AG20443 (cell line): ENCODE data around the gene MAP2K5.

Experiments used
- DNase-seq: peaks from one replicate; pipeline ENCODE4 v3.0.0; 2012; ENCODE audit warnings: low spot score, mixed read lengths

The MAP2K5 gene

DNA sequence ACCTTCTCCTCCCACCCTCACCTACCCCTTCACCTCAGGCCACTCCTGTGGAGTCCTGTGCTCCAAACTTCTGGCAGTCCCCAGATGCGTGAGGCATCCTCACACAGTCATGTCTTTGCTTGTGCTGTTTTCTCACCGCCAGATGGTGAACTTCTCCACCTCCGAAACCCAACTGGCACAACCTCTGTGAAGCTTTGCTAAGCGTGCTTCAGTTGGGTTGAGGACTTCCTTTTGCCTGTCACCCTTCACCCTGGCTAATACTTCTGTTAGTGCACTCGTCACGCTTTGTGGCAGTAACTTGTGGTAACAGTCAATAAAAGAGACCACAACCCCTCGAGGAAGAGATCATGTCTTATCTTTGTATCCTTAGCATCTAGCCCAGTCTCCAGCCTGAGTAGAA lies 240.8 kb downstream of the MAP2K5 start:
- no peak for DNase-seq

DNA sequence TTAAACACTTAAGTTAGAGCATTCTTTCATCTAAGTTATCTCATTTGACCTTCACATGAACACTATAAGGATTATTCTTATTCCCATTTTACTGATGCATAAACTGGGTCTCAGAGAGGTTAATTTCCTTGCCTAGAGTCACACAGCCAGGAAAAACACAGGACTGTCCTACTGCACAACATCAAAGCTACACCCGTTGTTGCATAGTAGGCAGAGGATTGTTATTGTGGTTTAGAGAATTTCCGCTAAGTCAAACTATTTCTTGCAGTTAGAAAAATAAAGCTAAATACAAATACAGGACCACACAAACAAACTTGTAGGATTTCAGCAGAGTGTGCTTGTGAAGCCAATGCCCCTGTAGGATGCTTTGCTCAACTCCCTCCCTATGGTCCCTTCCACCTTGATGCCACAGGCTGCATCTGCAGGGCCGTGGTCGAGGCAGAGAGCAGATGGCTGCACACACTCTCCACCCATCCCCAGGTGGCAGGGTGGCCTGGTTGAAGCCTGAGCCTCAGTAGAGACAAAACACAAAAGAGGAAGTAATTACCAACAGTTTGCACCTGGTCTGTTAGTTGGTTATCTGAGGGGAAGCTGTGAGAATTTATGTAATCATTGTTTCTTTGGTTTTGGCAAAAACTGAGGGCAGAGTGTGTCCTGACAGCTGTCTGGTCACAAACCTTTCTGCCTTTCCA lies 241.7 kb downstream of the MAP2K5 start:
- no peak for DNase-seq

DNA sequence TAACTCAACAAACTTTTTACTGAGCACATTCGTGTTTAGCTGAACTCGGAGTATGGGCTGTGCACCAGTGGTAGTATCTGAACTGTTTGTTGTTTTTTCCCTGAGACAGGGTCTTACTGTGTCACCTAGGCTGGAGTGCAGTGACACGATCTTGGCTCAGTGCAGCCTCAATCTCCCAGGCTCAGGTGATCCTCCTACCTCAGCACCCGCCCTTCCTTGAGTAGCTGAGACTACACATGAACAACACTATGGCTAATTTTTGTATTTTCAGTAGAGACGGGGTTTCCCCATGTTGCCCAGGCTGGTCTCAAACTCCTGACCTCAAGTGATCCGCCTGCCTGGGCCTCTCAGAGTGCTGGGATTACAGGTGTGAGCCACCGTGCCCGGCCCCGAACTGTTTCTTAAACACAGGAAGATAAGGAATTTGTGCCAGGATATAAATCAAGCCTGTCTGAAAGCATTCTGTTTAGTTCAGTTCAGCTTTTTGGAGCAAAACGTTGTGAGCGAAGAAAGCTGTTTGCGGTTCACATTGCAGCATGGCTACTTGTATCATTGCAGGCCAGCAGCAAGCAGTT lies 242.4 kb downstream of the MAP2K5 start:
- no peak for DNase-seq

DNA sequence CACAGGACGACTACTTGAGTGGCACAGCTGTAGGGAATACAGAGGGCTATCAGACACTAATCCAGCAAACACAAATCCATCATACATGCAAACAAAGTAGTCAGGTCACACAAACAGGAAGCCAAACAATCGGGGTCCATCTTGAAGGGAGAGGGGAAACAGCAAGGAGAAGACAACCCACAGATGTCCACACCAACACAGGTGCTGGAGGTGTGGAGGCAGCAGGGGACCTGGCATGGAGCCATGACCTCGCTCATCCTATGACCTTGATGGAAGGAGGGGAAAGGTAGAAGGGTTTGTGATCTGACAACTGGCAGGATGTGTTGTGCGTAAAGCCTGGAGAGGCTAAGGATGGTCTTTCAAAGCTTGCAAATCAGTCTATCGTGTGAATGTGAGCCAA lies 242.9 kb downstream of the MAP2K5 start:
- no peak for DNase-seq

DNA sequence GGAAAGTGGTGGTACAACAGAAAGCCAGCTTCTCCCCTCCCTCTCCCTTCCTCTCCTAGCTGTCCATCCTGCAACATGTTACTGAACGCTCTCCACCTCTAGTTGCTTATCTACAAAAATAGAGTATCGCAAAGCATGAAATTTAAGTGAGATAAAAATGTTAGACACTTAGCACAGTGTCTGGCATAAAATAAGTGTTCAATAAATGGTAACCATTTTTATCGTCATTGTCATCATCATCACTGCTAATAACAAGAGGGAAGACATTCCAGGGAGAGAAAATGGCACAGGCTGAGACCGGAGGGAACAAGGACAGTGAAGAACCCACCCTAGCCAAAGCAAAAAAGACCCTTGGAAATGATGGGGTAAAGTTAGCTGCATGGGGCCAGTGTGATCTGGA lies 244.1 kb downstream of the MAP2K5 start:
- DNase-seq: no peak

DNA sequence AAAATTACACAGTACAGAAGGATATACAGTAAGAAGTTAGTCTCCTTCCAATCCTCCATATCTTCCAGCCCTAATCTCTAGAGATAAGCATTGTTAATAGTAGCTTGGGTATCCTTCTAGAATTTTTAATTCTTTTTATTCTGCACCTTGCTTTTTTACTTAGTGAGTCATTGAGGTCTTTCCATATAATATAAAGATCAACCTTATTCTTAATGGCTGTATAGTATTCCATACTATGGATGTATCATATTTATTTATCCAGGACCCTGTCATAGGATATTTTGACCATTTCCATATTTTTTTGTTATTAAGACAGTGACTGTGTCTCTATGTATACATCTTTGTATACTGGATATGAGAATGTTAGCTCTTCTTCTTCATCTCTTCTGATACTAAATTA lies 246.5 kb downstream of the MAP2K5 start:
- DNase-seq: no peak

DNA sequence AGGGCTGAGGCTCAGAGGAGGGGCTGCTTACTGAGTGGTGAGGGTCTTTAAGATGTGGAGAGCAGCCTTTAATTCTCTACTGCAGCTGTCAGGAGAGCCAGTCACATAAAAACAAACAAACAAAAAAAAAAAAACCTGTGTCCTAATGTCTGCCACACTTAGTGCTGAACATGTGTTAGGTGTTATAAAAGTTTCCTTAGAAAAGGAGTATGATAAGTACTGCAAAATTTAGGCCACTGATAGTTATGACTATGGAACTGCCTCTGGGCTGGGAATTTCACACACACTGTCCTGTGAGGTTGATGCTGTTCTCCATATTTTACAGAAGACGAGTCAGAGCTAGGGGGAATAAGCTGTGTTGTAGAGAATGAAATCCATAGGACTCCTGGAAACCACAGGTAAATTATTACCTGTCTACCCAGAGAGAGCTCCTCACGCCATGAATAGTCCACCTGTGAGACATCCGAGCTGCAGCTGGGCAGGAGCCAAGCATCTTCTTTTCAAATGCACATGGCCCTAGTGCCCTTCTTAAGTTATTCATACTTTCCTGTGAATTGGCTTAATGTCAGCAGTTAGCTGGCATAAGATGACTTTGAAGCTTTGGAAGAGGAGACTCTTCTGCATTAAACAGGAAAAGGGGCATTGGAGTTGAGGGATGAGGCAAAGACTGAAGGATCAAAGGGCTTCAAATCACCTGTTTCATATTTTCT lies 248.3 kb downstream of the MAP2K5 start:
- no peak for DNase-seq

DNA sequence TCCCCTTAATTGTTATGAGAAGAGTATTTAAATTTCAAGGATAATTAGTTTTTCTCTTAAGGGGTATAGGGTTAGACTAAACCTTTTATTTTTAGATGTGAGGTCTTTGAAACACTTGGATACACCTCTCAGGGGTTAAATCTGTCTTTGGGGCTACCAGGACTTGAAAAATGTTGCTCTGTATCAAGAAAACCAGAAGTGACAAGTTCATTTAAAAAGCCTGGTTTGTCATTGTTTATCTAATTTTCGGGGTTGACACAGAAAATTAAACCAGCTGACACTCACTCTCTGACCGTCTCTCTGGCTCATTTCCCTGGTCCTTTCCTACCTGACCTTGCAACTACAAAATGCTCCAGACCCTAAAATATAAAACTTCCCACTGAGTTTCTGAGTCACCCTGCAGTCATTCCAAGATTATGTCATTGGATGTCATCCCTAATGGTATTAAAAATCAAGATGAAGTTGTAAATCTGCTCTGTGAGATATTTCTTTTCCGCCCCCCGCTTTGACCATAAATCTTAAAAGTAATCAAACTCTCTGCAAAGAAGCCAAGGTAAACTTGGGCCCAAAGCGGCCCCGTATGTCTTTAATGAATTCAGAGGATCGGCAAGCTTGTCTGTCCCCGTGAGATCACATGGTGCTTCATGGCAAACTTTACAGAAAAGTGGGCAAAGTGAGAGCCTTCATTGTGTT lies 249.9 kb downstream of the MAP2K5 start:
- DNase-seq: no peak

DNA sequence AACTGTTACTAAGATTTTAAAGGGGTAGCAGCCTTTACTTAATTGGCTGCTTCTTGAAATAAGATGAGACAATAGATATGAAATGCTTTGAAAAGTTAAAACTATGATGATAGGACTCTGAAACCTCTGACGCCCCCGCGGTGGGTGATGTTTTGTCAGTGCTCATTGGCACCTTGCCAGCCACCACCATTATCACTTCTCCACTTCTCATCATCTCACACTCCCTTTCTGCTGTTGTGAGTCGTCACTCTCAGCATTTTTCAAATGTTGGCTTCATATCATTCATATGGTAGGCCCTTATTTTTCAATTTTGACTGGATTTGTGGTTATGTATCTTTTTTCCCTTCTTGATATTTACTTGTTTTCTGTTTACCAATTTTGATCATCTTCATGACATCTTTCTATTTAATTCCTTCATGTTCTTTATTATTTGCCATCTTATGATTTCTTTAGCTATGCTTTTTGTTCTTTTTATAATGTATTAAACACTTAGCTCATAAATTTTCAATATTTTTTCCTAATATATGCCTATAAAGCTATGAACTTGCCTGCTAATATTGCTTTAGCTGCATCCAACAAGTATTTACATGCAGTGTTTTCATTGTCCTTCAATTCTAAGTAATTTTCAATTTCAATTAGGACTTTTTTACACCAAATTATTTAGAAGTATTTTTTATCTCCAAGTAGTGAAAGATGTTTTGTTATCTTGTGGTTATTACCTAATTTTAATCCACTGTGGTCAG lies 252.5 kb downstream of the MAP2K5 start:
- DNase-seq: no peak

DNA sequence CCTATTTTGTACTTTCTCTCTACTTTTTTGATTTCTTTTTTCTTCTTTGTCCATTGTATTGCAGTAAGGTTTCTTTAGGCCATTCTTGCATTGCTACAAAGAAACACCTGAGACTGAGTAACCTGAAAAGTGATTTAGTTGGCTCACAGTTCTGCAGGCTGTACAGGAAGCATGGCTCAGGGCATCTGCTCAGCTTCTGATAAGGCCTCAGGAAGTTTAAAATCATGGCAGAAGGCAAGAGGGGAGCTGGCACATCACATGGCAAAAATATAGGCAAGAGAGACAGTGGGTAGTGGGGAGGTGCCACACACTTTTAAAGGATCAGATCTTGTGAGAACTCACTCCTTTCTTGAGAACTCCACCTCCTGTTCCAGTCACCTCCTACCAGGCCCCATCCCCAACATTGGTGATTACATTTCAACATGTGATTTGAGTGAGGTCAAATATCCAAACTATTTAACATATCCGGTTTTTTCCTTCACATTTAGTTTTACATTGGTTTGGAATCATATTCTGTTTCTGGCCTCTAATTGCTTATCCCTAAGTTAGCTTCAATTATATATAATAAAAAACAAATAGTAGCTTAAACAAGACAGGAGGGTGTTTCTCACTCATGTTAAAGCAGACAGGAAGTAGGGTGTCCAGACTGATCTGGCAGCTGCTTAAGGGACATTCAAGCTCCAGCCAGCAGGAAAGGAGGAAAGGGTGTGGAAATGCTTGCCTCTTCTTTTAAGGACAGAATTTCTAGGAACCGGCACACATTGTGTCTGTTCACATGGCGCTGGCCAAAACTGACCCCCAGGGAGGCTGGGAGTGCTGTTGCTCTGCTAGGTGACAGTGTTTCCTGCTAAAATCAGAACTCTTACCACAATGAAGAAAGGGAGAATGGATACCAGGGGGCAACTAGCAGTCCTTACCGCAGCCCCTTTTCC lies 254.0 kb downstream of the MAP2K5 start:
- no peak for DNase-seq

DNA sequence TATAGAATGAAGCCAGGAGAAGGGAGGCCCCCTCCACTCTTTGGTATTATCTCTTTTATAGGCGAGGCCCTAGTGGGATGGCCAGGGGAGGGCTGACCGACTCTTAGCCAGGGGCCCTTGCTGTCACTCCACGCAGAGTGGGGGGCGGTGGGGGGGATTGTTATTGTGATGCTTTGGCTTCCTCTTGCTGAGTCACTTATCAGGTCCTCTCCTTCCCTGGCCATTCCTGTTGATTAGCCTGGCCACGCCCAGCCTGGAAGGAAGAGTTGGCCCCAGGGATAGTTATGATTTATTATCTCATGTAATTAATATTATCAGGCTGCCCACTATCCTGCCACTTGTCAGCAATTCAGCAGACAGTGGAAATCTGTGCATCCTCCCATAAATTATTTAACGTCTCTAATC lies 257.3 kb downstream of the MAP2K5 start:
- no peak for DNase-seq

DNA sequence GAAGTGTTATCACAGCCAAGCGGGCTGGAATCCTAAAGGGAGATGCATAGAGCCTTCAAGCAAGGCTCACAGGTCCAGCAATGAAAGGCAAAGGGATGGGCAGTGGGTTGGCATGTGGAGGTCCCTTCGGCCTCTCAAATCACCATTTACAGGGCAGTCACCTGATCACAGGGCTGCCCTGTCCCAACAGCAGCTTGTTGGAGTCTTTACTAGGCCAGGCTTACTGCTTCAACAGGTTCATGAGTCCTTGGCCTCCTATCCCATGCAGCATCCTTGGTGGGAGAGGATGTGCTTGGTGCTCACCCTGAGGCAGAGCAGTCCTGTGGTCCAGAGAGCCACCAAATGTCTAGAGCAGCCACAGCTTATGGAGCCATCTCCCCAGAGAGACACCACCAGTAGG lies 258.6 kb downstream of the MAP2K5 start:
- DNase-seq: no peak

DNA sequence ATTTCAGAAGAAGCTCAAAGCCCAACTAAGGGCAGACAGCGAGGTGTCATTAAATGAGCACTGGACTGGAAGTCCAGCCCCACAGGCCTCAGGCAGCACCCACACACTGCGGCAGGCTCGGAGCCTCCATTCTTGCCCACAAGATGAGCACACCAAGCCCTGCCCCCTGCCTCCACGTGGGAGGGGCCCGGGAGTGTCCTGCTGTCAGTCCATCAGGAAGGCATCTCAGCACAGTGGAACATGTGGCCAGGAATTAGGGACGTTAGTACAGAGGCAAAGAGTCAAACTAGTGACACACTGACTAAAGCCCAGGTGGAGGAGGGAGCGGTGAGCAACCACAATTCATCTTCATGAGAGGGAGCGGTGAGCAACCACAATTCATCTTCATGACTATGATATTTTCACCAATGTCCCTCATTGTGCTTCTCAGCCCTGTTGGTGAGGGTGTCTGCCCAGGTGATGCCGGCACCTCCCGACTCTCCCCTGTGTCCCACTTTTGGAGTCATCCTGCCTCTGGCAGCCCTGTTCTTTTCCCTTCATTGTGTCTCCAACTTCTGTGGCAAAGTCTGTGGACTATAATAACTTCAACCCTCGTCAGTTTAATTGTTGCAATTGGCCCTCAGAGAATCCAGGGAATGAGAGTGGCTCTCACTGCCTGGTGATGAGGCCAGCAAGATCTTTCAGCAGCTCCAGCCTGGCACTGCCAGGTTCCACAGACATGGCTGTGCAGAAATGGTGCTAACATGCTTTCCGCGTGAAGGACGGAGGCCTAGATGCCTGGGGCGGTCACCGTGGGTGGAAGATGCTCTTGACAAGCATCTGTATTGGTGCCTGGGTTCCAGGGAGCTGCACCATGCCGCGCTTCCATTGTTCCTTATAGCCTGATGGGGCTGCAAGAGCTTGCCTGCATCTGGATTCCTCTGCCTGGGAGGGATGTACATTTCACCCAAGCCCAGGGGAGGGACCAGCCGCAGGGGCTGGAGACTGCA lies 259.7 kb downstream of the MAP2K5 start:
- DNase-seq: no peak

DNA sequence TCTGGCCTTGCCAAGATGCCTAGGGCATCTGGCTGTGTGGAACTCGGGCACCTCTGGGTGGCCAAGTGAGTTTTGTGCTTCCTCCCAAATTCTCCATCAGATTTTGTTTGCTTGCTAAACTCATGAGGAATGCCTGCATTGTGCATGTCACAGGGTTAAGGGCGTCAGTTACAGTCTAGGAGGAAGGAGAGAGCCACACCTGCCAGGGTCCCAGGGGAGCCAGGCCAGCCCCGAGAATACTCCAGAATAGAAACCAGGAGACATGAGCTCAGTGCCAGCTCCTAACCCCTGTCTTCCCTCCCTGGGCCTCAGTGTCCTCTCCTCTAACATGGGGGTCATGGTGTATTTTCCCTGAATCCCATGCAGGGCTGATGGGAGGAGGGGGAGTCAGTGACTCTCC lies 260.8 kb downstream of the MAP2K5 start:
- DNase-seq: no peak

DNA sequence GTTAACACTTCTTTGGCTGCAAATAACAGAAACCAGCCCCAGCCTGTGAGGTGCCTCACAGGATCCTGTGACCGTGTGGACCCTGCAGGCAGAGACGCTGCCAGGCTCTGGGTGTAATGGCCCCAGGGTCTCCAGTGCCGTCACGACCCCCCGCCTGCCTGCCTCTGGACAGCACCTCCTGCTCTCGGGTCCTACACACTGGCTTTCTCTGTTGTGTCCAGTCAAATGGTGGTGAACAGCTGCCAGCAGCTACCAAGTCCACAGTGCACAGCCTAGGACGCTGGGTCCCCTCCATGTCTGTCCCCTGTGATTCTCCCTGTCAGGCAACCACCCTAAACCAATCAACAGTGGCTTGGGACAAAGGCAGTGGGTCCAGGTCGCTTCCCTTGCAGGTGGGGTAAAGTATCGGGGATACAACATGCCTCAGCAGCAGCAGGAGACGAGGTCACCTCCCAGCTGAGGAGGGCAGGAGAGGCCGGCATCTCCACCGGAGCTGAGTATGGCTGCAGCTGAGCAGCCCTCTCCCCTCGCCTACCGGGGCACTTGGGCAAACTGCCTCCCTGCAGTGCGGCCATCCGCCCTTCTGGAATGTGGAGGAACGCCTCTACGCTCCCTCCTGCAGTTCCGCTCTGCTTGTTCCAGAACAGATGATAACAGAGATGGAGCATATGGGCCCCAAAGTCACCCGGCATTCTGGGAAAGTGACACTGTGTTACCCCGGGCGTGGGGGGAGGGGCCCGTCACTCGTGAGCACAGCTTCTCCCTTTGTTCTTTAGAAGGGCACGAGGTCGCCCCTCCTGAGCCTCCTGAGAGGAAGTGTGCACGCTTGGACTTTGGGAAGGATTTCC lies 261.7 kb downstream of the MAP2K5 start:
- no peak for DNase-seq

DNA sequence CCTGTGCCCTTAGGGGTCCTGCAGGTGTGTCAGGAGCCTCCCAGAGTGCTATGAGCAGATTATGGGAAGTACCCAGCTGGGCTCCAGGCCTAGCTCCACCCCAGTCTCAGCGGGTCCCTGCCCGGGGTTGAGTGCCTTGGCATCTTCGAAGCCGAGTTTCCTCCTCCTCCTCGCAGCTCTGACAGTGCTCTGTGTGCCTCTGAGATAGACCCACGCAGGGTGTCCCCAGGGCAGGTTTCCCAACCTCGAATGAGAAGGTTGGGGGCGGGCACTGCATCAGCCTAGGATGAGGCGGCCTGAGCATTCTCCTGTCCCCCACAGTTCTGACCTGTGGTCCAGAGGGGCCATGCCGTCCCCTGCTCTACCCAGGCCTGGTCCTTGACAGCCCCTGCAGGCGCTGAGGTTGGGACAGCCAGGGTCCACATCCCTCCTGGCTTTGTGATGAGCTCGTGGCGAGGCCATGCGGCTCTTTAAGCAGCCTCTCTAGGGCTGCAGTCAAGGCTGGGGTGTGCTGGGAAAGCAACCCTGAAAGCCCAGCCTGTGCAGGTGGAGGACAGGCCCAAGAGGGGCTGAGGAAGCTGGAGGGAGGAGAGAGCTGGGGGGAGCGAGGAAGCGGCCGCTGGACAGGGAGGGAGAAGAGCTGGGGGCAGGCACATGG lies 262.6 kb downstream of the MAP2K5 start:
- no peak for DNase-seq

DNA sequence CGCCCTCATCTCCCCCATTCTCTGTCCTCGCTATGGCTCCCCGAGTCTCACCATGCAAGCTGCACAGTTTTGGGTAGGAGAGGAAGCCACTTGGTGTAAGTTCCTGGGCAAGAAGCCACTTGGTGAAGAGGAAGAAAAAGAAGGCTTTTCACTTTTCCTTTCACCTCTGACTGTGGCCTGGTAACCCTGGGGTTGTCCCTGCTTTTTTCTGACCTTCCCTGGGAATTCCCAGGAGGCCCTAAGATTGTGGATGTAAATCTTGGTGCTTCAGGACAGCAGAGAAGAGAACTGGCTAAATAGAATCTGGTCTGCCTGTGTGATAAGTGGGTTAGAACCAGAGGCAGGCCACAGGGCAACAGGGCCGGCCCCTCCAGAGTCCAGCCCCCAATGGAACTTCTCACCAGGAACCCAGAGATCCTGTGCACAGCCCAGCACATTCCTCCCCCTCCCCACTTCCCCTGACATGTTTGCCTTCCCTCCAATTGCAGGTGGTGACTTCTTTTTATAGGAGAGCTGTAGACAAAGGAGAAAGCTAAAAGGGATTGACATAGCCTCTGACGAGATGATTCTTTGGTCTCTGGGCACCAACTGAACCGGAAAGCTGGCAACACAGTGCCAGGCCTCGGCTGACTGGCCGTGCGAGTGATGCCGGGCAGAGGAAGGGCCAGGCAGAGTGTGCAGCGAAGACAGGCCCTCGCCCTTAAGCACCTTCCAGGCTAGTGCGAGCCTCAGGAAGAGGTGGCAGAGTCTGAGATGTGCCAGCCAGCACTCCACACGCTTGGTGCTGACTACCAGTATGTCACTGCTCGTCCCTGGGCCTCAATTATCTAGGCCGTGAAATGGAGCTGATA lies 263.4 kb downstream of the MAP2K5 start:
- DNase-seq: no peak
